MCF 10A (cell line): ENCODE results near the gene TLE3. TPM values are rescaled to one million over a fixed set of nuclear protein-coding genes. Genes with fewer than 3 reads are reported as not detected.

Experiments
- BruUV-seq: library from RNA; stranded (reverse); fragments of 400-500 nt; replicated peaks from 2 replicates; lab custom pipeline; 2021; lab: Mats Ljungman, UMichigan
- CTCF ChIA-PET: fragments of 300-600 bp; sonication (Branson Sonifier 250); formaldehyde crosslinking; extraction: SDS; loops from one replicate; lab custom pipeline; 2021; ENCODE audit warnings: antibody characterized with exemption, inconsistent platforms; lab: Yijun Ruan, JAX
- POLR2A ChIA-PET: fragments of 300-600, 350-650 bp; sonication (Branson Sonifier 250); formaldehyde crosslinking; extraction: SDS; loops from one replicate; lab custom pipeline; 2020; ENCODE audit warnings: antibody characterized with exemption, inconsistent platforms; lab: Yijun Ruan, JAX
- DNase-seq: peaks from one replicate; pipeline ENCODE4 v3.0.0-alpha.2; 2018; ENCODE audit not compliant: unreplicated experiment
- H3K27ac Mint-ChIP-seq: one replicate; pipeline ENCODE4 v1.8.0; 2022; ENCODE audit warnings: mild to moderate bottlenecking, low read depth, mixed read lengths; ENCODE audit not compliant: unreplicated experiment
- H3K27me3 Mint-ChIP-seq: one replicate; pipeline ENCODE4 v1.8.0; 2022; ENCODE audit warnings: mixed read lengths; ENCODE audit not compliant: insufficient read depth, unreplicated experiment
- H3K36me3 Mint-ChIP-seq: one replicate; pipeline ENCODE4 v1.8.0; 2022; ENCODE audit warnings: mild to moderate bottlenecking, moderate library complexity, mixed read lengths; ENCODE audit not compliant: insufficient read depth, unreplicated experiment
- H3K4me1 Mint-ChIP-seq: one replicate; pipeline ENCODE4 v1.8.0; 2022; ENCODE audit warnings: mixed read lengths; ENCODE audit not compliant: insufficient read depth, unreplicated experiment
- H3K4me3 Mint-ChIP-seq: one replicate; pipeline ENCODE4 v1.8.0; 2022; ENCODE audit warnings: mild to moderate bottlenecking, moderate library complexity, mixed read lengths; ENCODE audit not compliant: unreplicated experiment
- H3K9me3 Mint-ChIP-seq: one replicate; pipeline ENCODE4 v1.8.0; 2022; ENCODE audit warnings: mixed read lengths; ENCODE audit not compliant: unreplicated experiment
- CTCF ChIP-seq: fragments of 200-600 bp; IDR thresholded peaks from one replicate; pipeline ENCODE4 v1.8.0; 2022; ENCODE audit warnings: antibody characterized with exemption, mild to moderate bottlenecking; ENCODE audit not compliant: unreplicated experiment
- intact Hi-C: fragments of 100-400 bp; cut with micrococcal nuclease; formaldehyde crosslinking; loops from 2 replicates; pipeline ENCODE4 v1.14.1; 2022
- total RNA-seq: library from RNA; stranded (reverse); gene quantifications from 2 replicates; pipeline ENCODE4 v1.2.3, GENCODE V29; 2022

The TLE3 gene
- total RNA-seq, 1 experiment from 2014 or later: 23.2 TPM

- H3K4me3 Mint-ChIP-seq: no peak overlapping the region
- no peak overlapping the region for H3K27ac Mint-ChIP-seq
- intact Hi-C loops: no loop called here
- peaks cover 50% of the 10 kb centered on the region for H3K36me3 Mint-ChIP-seq
- TF ChIP-seq CTCF: no peak
- DNase-seq: no peak
- CTCF ChIA-PET: no interaction called here
- BruUV-seq: no TSS peak
- no peaks in the 10 kb centered on the region for H3K27me3 Mint-ChIP-seq
- POLR2A ChIA-PET: no interaction called here
- no peaks in the 10 kb centered on the region for H3K9me3 Mint-ChIP-seq
- H3K4me1 Mint-ChIP-seq: no peaks in the 10 kb centered on the region
These were observed 43.4 kb downstream of the TLE3 start for GRCh38 chr15:70054366-70054765.

- ChIA-PET POLR2A (no interaction called here), CTCF (no interaction called here)
- no TSS peak for BruUV-seq
- no peak overlapping the region for H3K4me3 Mint-ChIP-seq
- H3K36me3 Mint-ChIP-seq: peaks cover 50% of the 10 kb centered on the region
- H3K9me3 Mint-ChIP-seq: no peaks in the 10 kb centered on the region
- DNase-seq: no peak
- no peak for TF ChIP-seq CTCF
- H3K27ac Mint-ChIP-seq: no peak overlapping the region
- H3K27me3 Mint-ChIP-seq: no peaks in the 10 kb centered on the region
- H3K4me1 Mint-ChIP-seq: no peaks in the 10 kb centered on the region
- intact Hi-C loops: no loop called here
These were observed 43.9 kb downstream of the TLE3 start for GRCh38 chr15:70053716-70054229.

- H3K4me1 Mint-ChIP-seq: no peaks in the 10 kb centered on the region
- intact Hi-C loops: no loop called here
- TF ChIP-seq CTCF: no peak
These were observed 44.6 kb downstream of the TLE3 start for GRCh38 chr15:70053001-70053715.

GRCh38 chr15:70051948-70052633, 45.6 kb downstream of the TLE3 start:
- H3K27me3 Mint-ChIP-seq: no peaks in the 10 kb centered on the region
- H3K27ac Mint-ChIP-seq: no peak overlapping the region
- H3K9me3 Mint-ChIP-seq: no peaks in the 10 kb centered on the region
- ChIA-PET CTCF (interaction anchor here (0.7 kb wide), 1 partner anchor 202 kb away, joined by 4 read pairs; no protein-coding TSS in a partner anchor), POLR2A (no interaction called here)
- TF ChIP-seq CTCF: no peak
- no TSS peak for BruUV-seq
- no peak overlapping the region for H3K4me3 Mint-ChIP-seq
- H3K36me3 Mint-ChIP-seq: peaks cover 45% of the 10 kb centered on the region
- no peak for DNase-seq
- intact Hi-C loops: no loop called here
- H3K4me1 Mint-ChIP-seq: no peaks in the 10 kb centered on the region

More at GRCh38 chr15:70053001-70053715, 44.6 kb downstream of the TLE3 start:
- BruUV-seq: no TSS peak
- Mint-ChIP-seq H3K27ac (no peak overlapping the region), H3K27me3 (no peaks in the 10 kb centered on the region), H3K4me3 (no peak overlapping the region), H3K36me3 (peaks cover 54% of the 10 kb centered on the region), H3K9me3 (no peaks in the 10 kb centered on the region)
- DNase-seq: no peak
- ChIA-PET CTCF (no interaction called here), POLR2A (no interaction called here)
